ENCODE data around the gene KRTAP10-1. TPM values are rescaled to one million over a fixed set of nuclear protein-coding genes. Genes with fewer than 3 reads are reported as not detected.

KRTAP10-1 gene
- total and polyA plus RNA-seq, 2 of the 13 experiments (the other 11 are each of a cell fraction or from before 2014, with no cell fraction given), result not detected

- TF ChIP-seq AGO2 (optimal IDR thresholded peaks at IDR 0.05; ENCODE audit: low read depth, low read length) (no peak), ZFP82 (CRISPR knock-in tag; IDR thresholded peaks at IDR 0.05; ENCODE audit: borderline replicate concordance) (no peak), ZNF362 (CRISPR knock-in tag; IDR thresholded peaks at IDR 0.05; ENCODE audit: borderline replicate concordance) (no peak), ZNF737 (CRISPR knock-in tag; IDR thresholded peaks at IDR 0.05; ENCODE audit: borderline replicate concordance) (no peak), MXD4 (CRISPR knock-in tag; IDR thresholded peaks at IDR 0.05) (no peak), LBX2 (CRISPR knock-in tag; IDR thresholded peaks at IDR 0.05; ENCODE audit: borderline replicate concordance) (no peak), CCAR2 (optimal IDR thresholded peaks at IDR 0.05; ENCODE audit: low read depth, low read length) (no peak), FLYWCH1 (CRISPR knock-in tag; IDR thresholded peaks at IDR 0.05) (no peak), LCORL (IDR thresholded peaks at IDR 0.05) (no peak), LCORL (CRISPR knock-in tag; IDR thresholded peaks at IDR 0.05) (peak; percentile 77), MIXL1 (CRISPR knock-in tag; IDR thresholded peaks at IDR 0.05) (peak; percentile 24; the same call in 1 of the 2 replicates), MTERF4 (CRISPR knock-in tag; IDR thresholded peaks at IDR 0.05) (no peak), ZNF615 (CRISPR knock-in tag; IDR thresholded peaks at IDR 0.05; ENCODE audit: borderline replicate concordance) (no peak), ZNF781 (CRISPR knock-in tag; IDR thresholded peaks at IDR 0.05; ENCODE audit: borderline replicate concordance, not compliant biosample characterization) (no peak), ZNF563 (CRISPR knock-in tag; IDR thresholded peaks at IDR 0.05) (0 out of 2 replicates have a peak, but pooled peaks have one; percentile 12), GZF1 (CRISPR knock-in tag; IDR thresholded peaks at IDR 0.05) (no peak), ZNF180 (CRISPR knock-in tag; IDR thresholded peaks at IDR 0.05; ENCODE audit: borderline replicate concordance, low read depth) (no peak), SMARCE1 (IDR thresholded peaks at IDR 0.05; ENCODE audit: borderline replicate concordance) (no peak), NFRKB (IDR thresholded peaks at IDR 0.05) (no peak), ATF7 (IDR thresholded peaks at IDR 0.05) (no peak), ATF7 (CRISPR knock-in tag; IDR thresholded peaks at IDR 0.05) (no peak), PBX2 (CRISPR knock-in tag; IDR thresholded peaks at IDR 0.05) (no peak), TFDP2 (CRISPR knock-in tag; IDR thresholded peaks at IDR 0.05) (no peak), HNRNPLL (IDR thresholded peaks at IDR 0.05; ENCODE audit: low read depth, low read length, poor library complexity, severe bottlenecking) (peak; percentile 43), ZNF30 (CRISPR knock-in tag; IDR thresholded peaks at IDR 0.05) (no peak), EZH2 (conservative IDR thresholded peaks at IDR 0.05; ENCODE audit: low read depth, low read length) (no peak)
Measured at GRCh38 chr21:44574457-44575306, 34.7 kb upstream of the KRTAP10-1 start (continued).

Data from HepG2 (cell line).